ENCODE results near the gene DGKB. TPM values are rescaled to one million over a fixed set of nuclear protein-coding genes. Genes with fewer than 3 reads are reported as not detected.

The DGKB gene
- total RNA-seq, 1 donor from 2014 or later, result not detected

GRCh38 chr7:14931511-14932215, 29.1 kb upstream of the DGKB start:
- no peaks in the 10 kb centered on the region for H3K9me3 ChIP-seq
- no peak for TF ChIP-seq CTCF (IDR thresholded peaks at IDR 0.05)
- ATAC-seq (no peak), DNase-seq (no peak)
- H3K4me3 ChIP-seq, result no peak overlapping the region
- intact Hi-C loops (cut with DNase I), result no loop called here
- no peaks in the 10 kb centered on the region for H3K36me3 ChIP-seq
- no peak overlapping the region for H3K27ac ChIP-seq
- H3K27me3 ChIP-seq, result no peaks in the 10 kb centered on the region
- no peaks in the 10 kb centered on the region for H3K4me1 ChIP-seq

- H3K27me3 ChIP-seq, result no peaks in the 10 kb centered on the region
- H3K36me3 ChIP-seq, result no peaks in the 10 kb centered on the region
- no peak for DNase-seq
- no peak overlapping the region for H3K27ac ChIP-seq
- no peak overlapping the region for H3K4me3 ChIP-seq
- no peaks in the 10 kb centered on the region for H3K9me3 ChIP-seq
- intact Hi-C loops (cut with DNase I), result no loop called here
- no peak for TF ChIP-seq CTCF (IDR thresholded peaks at IDR 0.05)
- no peak for ATAC-seq
- no peaks in the 10 kb centered on the region for H3K4me1 ChIP-seq
Measured at GRCh38 chr7:14924398-14924797, 21.8 kb upstream of the DGKB start.

DNA sequence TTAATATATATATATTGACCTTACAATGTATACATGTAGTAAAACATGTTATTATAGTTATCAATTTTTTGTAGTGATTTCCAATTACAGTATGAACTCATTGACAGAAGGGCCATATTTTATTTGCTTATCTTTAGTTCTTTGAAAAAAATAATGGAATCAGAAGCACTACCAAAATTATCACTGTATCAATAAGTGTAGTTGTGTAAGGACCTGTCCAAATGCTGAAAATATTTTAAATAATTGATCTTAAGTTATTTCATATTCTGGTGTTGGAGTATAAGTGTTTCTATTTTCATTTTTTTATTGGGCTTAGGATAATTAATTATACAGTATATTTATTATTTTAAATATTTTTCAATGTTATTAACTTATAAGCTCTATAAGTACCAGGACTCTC, 8.5 kb upstream of the DGKB start:
- no peak for TF ChIP-seq CTCF (IDR thresholded peaks at IDR 0.05)
- intact Hi-C loops (cut with DNase I), result no loop called here
- Histone ChIP-seq H3K9me3 (no peaks in the 10 kb centered on the region), H3K27ac (no peak overlapping the region), H3K36me3 (no peaks in the 10 kb centered on the region), H3K27me3 (no peaks in the 10 kb centered on the region), H3K4me3 (no peak overlapping the region), H3K4me1 (no peaks in the 10 kb centered on the region)
- no peak for ATAC-seq
- no peak for DNase-seq

DNA sequence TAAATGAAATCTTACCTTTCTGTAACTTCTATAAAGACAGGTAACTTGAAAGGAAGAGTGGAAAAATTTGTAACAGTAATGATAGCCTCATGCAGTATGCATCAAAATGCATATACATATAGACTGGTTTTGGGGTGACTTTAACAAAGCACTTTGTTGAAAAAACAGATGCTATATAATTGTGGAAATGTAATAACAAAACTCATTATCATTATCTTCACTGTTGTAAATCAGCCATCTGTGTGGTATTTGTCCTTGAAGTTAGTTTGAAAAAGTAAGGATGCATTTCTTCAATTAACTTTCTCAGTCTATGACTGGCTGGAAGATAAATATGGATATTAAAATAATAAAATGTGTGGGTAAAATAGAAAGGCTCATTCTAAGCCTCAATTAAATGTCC, 6.1 kb upstream of the DGKB start:
- DNase-seq (no peak), ATAC-seq (no peak)
- Histone ChIP-seq H3K36me3 (no peaks in the 10 kb centered on the region), H3K4me3 (no peak overlapping the region), H3K9me3 (no peaks in the 10 kb centered on the region), H3K27me3 (no peaks in the 10 kb centered on the region), H3K4me1 (no peaks in the 10 kb centered on the region), H3K27ac (no peak overlapping the region)
- TF ChIP-seq CTCF (IDR thresholded peaks at IDR 0.05), result no peak
- intact Hi-C loops (cut with DNase I), result no loop called here

GRCh38 chr7:14905764-14906163, 3.2 kb upstream of the DGKB start:
- H3K9me3 ChIP-seq, result no peaks in the 10 kb centered on the region
- H3K4me1 ChIP-seq, result no peaks in the 10 kb centered on the region
- intact Hi-C loops (cut with DNase I), result no loop called here
- no peak for DNase-seq
- no peaks in the 10 kb centered on the region for H3K27me3 ChIP-seq
- ATAC-seq, result no peak
- no peak overlapping the region for H3K4me3 ChIP-seq
- H3K36me3 ChIP-seq, result no peaks in the 10 kb centered on the region
- TF ChIP-seq CTCF (IDR thresholded peaks at IDR 0.05), result no peak
- H3K27ac ChIP-seq, result no peak overlapping the region

- intact Hi-C loops (cut with DNase I), result no loop called here
- TF ChIP-seq CTCF (IDR thresholded peaks at IDR 0.05), result no peak
Measured at GRCh38 chr7:14900051-14900450, 2.5 kb downstream of the DGKB start.

More at GRCh38 chr7:14900051-14900450, 2.5 kb downstream of the DGKB start:
- ATAC-seq (no peak), DNase-seq (no peak)
- Histone ChIP-seq H3K9me3 (no peaks in the 10 kb centered on the region), H3K4me1 (no peaks in the 10 kb centered on the region), H3K27ac (no peak overlapping the region), H3K36me3 (no peaks in the 10 kb centered on the region), H3K4me3 (no peak overlapping the region), H3K27me3 (no peaks in the 10 kb centered on the region)

All from upper lobe of right lung (tissue), 1 donor.